ENCODE results near the gene SPINT1. TPM values are rescaled to one million over a fixed set of nuclear protein-coding genes. Genes with fewer than 3 reads are reported as not detected.

The SPINT1 gene
- total RNA-seq, 1 donor from 2014 or later = 145 TPM

- DNase-seq (ENCODE audit: low read depth) (no peak), FAIRE-seq (no peak)
- no peaks in the 10 kb centered on the region for H3K27me3 ChIP-seq (ENCODE audit: control insufficient read depth, insufficient read depth, low read length)
- TF ChIP-seq CTCF (IDR thresholded peaks at IDR 0.05; ENCODE audit: insufficient read depth, low read length, severe bottlenecking) = no peak
- no peaks in the 10 kb centered on the region for H3K36me3 ChIP-seq (ENCODE audit: control insufficient read depth, insufficient read depth, low read length)
- H3K4me3 ChIP-seq (ENCODE audit: low read depth, low read length) = no peak overlapping the region
These were observed 37.5 kb downstream of the SPINT1 start for GRCh38 chr15:40881351-40881750.

GRCh38 chr15:40886586-40886985, 42.7 kb downstream of the SPINT1 start:
- Histone ChIP-seq H3K4me3 (ENCODE audit: low read depth, low read length) (no peak overlapping the region), H3K36me3 (ENCODE audit: control insufficient read depth, insufficient read depth, low read length) (no peaks in the 10 kb centered on the region), H3K27me3 (ENCODE audit: control insufficient read depth, insufficient read depth, low read length) (no peaks in the 10 kb centered on the region)
- TF ChIP-seq CTCF (IDR thresholded peaks at IDR 0.05; ENCODE audit: insufficient read depth, low read length, severe bottlenecking) = no peak
- no peak for FAIRE-seq
- DNase-seq (ENCODE audit: low read depth) = no peak

- no peaks in the 10 kb centered on the region for H3K36me3 ChIP-seq (ENCODE audit: control insufficient read depth, insufficient read depth, low read length)
- FAIRE-seq (no peak), DNase-seq (ENCODE audit: low read depth) (no peak)
- H3K27me3 ChIP-seq (ENCODE audit: control insufficient read depth, insufficient read depth, low read length) = no peaks in the 10 kb centered on the region
- TF ChIP-seq CTCF (IDR thresholded peaks at IDR 0.05; ENCODE audit: insufficient read depth, low read length, severe bottlenecking) = no peak
- H3K4me3 ChIP-seq (ENCODE audit: low read depth, low read length) = no peak overlapping the region
These were observed 45.3 kb downstream of the SPINT1 start for GRCh38 chr15:40889112-40889511.

GRCh38 chr15:40891138-40891537, 47.3 kb downstream of the SPINT1 start:
- TF ChIP-seq CTCF (IDR thresholded peaks at IDR 0.05; ENCODE audit: insufficient read depth, low read length, severe bottlenecking) = no peak
- Histone ChIP-seq H3K36me3 (ENCODE audit: control insufficient read depth, insufficient read depth, low read length) (peaks cover 2% of the 10 kb centered on the region), H3K27me3 (ENCODE audit: control insufficient read depth, insufficient read depth, low read length) (no peaks in the 10 kb centered on the region), H3K4me3 (ENCODE audit: low read depth, low read length) (no peak overlapping the region)
- no peak for FAIRE-seq
- no peak for DNase-seq (ENCODE audit: low read depth)

GRCh38 chr15:40891810-40892446, 48.1 kb downstream of the SPINT1 start:
- Histone ChIP-seq H3K36me3 (ENCODE audit: control insufficient read depth, insufficient read depth, low read length) (peaks cover 2% of the 10 kb centered on the region), H3K27me3 (ENCODE audit: control insufficient read depth, insufficient read depth, low read length) (no peaks in the 10 kb centered on the region), H3K4me3 (ENCODE audit: low read depth, low read length) (no peak overlapping the region)
- peak; percentile 74 for TF ChIP-seq CTCF (IDR thresholded peaks at IDR 0.05; ENCODE audit: insufficient read depth, low read length, severe bottlenecking)
- FAIRE-seq = no peak
- DNase-seq (ENCODE audit: low read depth) = peak; percentile 72

GRCh38 chr15:40892447-40893012, 48.7 kb downstream of the SPINT1 start:
- Histone ChIP-seq H3K36me3 (ENCODE audit: control insufficient read depth, insufficient read depth, low read length) (peaks cover 2% of the 10 kb centered on the region), H3K27me3 (ENCODE audit: control insufficient read depth, insufficient read depth, low read length) (no peaks in the 10 kb centered on the region), H3K4me3 (ENCODE audit: low read depth, low read length) (no peak overlapping the region)
- no peak for TF ChIP-seq CTCF (IDR thresholded peaks at IDR 0.05; ENCODE audit: insufficient read depth, low read length, severe bottlenecking)
- FAIRE-seq (no peak), DNase-seq (ENCODE audit: low read depth) (no peak)
